K562 (cell line): ENCODE results near the gene NEMF. TPM values are rescaled to one million over a fixed set of nuclear protein-coding genes. Genes with fewer than 3 reads are reported as not detected.

Source experiments
- ATAC-seq: fragments of 200-7000 bp; cut with Tn5 transposase; 3 replicates; pipeline ENCODE4 v1.9.1; 2020; ENCODE audit warnings: moderate library complexity
- BruUV-seq: library from RNA; stranded (reverse); fragments of 400-500 nt; replicated peaks from 2 replicates; lab custom pipeline; 2021; lab: Mats Ljungman, UMichigan
- CTCF ChIA-PET: fragments of 300-600 bp; formaldehyde crosslinking; extraction: SDS; loops from one replicate; lab custom pipeline; 2021; ENCODE audit warnings: low intra/inter-chr PET ratio; lab: Yijun Ruan, JAX
- POLR2A ChIA-PET: fragments of 300-600, 350-650 bp; sonication (Branson Sonifier 250); formaldehyde crosslinking; extraction: SDS; loops from one replicate; lab custom pipeline; 2021; ENCODE audit warnings: antibody characterized with exemption, inconsistent platforms; lab: Yijun Ruan, JAX
- DNase-seq, 4 experiments: peaks; one replicate each; pipeline versions ENCODE4 v3.0.0 to v3.0.0-alpha.2; 2011 to 2018; ENCODE audit warnings: low spot score in 3 of 4, mixed read lengths in 3 of 4; ENCODE audit errors: extremely low read depth in 1 of 4
- FAIRE-seq: peaks from 2 replicates; lab custom pipeline; 2011; peaks lifted over from hg19 to GRCh38; lab: Jason Lieb, UNC
- H2AFZ ChIP-seq: 2 replicates; pipeline ENCODE4 v1.6.0; 2011; ENCODE audit warnings: low read depth, low read length, control low read depth, inconsistent platforms
- H3K27ac ChIP-seq: fragments of 200-600 bp; 3 replicates; pipeline ENCODE4 v1.8.0; 2011; ENCODE audit warnings: low read depth, mild to moderate bottlenecking, control low read depth, inconsistent platforms, low read length, moderate library complexity, mixed read lengths; ENCODE audit errors: extremely low read depth
- H3K27me3 ChIP-seq, 2 experiments: fragments of 300-600 bp in 1 of 2; 2 replicates in 1 of 2; 3 replicates in 1 of 2; pipeline versions ENCODE4 v1.6.0 to v1.8.0; 2011; ENCODE audit warnings: inconsistent platforms in 2 of 2, low read length in 2 of 2, mild to moderate bottlenecking in 1 of 2, mixed read lengths in 1 of 2, moderate library complexity in 1 of 2; ENCODE audit not compliant: control insufficient read depth in 2 of 2, insufficient read depth in 2 of 2
- H3K36me3 ChIP-seq: fragments of 300-600 bp; 3 replicates; pipeline ENCODE4 v1.8.0; 2011; ENCODE audit warnings: mild to moderate bottlenecking, low read length, inconsistent platforms; ENCODE audit not compliant: control insufficient read depth, insufficient read depth
- H3K4me1 ChIP-seq, 2 experiments: fragments of 200-600 bp in 1 of 2; replicated peaks in 1 of 2; 2 replicates in 1 of 2; 3 replicates in 1 of 2; pipeline versions ENCODE4 v1.5.1 to v1.8.0; 2011; ENCODE audit warnings: inconsistent platforms in 2 of 2, low read length in 2 of 2, mild to moderate bottlenecking in 1 of 2, mixed read lengths in 1 of 2, moderate library complexity in 1 of 2; ENCODE audit not compliant: control insufficient read depth in 2 of 2, insufficient read depth in 2 of 2
- H3K4me2 ChIP-seq: 2 replicates; pipeline ENCODE4 v1.6.1; 2011; ENCODE audit warnings: low read length, control low read depth, inconsistent platforms, mixed read lengths; ENCODE audit not compliant: insufficient read depth
- H3K4me3 ChIP-seq: fragments of 200-600 bp; sonication (generic), shearing (Covaris generic); 2 replicates; pipeline ENCODE4 v1.5.1; 2016; ENCODE audit warnings: control low read depth, inconsistent platforms
- H3K79me2 ChIP-seq: fragments of 200-600 bp; 3 replicates; pipeline ENCODE4 v1.8.0; 2011; ENCODE audit warnings: low read length, inconsistent platforms; ENCODE audit not compliant: control insufficient read depth, insufficient read depth
- H3K9ac ChIP-seq, 2 experiments: 2 replicates each; pipeline versions ENCODE4 v1.6.0 to v1.6.1; 2011; ENCODE audit warnings: low read depth in 2 of 2, low read length in 2 of 2, control low read depth in 1 of 2, inconsistent platforms in 1 of 2, mild to moderate bottlenecking in 1 of 2, mixed read lengths in 1 of 2; ENCODE audit not compliant: insufficient read depth in 1 of 2
- H3K9me1 ChIP-seq: one replicate; pipeline ENCODE4 v1.6.0; 2011; ENCODE audit warnings: inconsistent platforms, mild to moderate bottlenecking, low read length, moderate library complexity; ENCODE audit not compliant: control insufficient read depth, insufficient read depth
- H3K9me3 ChIP-seq: replicated peaks from 2 replicates; pipeline ENCODE4 v1.5.1; 2011; ENCODE audit warnings: low read depth, low read length, inconsistent platforms; ENCODE audit not compliant: control insufficient read depth, insufficient read depth
- H4K20me1 ChIP-seq: replicated peaks from 2 replicates; pipeline ENCODE4 v1.6.1; 2011; ENCODE audit warnings: low read length, inconsistent platforms, mixed read lengths; ENCODE audit not compliant: control insufficient read depth, insufficient read depth
- DLX4 ChIP-seq: fragments of 250-450 bp; sonication (Bioruptor Pico); IDR thresholded peaks from 2 replicates; pipeline ENCODE4 v1.6.1; 2021; ENCODE audit warnings: mild to moderate bottlenecking
- MITF ChIP-seq: IDR thresholded peaks from 2 replicates; pipeline ENCODE4 v1.6.1; 2014; ENCODE audit warnings: antibody characterized with exemption
- SNIP1 ChIP-seq: fragments of 450-650 bp; IDR thresholded peaks from 2 replicates; pipeline ENCODE4 v1.7.1; 2017; ENCODE audit warnings: low read depth, mild to moderate bottlenecking
- SP2 ChIP-seq: IDR thresholded peaks from 2 replicates; pipeline ENCODE4 v1.6.1; 2011; ENCODE audit warnings: mild to moderate bottlenecking, low read depth, low read length, moderate library complexity; ENCODE audit not compliant: poor library complexity, severe bottlenecking; ENCODE audit errors: extremely low read depth
- ZNF277 ChIP-seq: fragments of 250-450 bp; sonication (Bioruptor Pico); IDR thresholded peaks from 2 replicates; pipeline ENCODE4 v1.8.0; 2022; ENCODE audit warnings: inconsistent platforms, mild to moderate bottlenecking, moderate library complexity, borderline replicate concordance
- ZNF507 ChIP-seq: conservative IDR thresholded peaks from 2 replicates; pipeline ENCODE4 v1.6.1; 2017; ENCODE audit warnings: missing genetic modification characterization, missing compliant biosample characterization
- ZNF592 ChIP-seq: fragments of 450-650 bp; IDR thresholded peaks from 2 replicates; pipeline ENCODE4 v1.6.1; 2017; ENCODE audit warnings: antibody characterized with exemption, mild to moderate bottlenecking
- WGBS: fragments of 100-300 bp; shearing (Covaris generic); methylation state at CpG from one replicate; pipeline ENCODE4 v1.1.6; 2016; ENCODE audit warnings: low coverage, mixed read lengths; ENCODE audit not compliant: insufficient coverage; ENCODE audit errors: missing lambda C conversion rate; 5-methylcytosine and 5-hydroxymethylcytosine counted together
- in situ Hi-C: fragments of 300-500 bp; cut with MboI; formaldehyde crosslinking; loops from 4 replicates; pipeline ENCODE4 v1.15.0; 2018; ENCODE audit warnings: inconsistent platforms, mixed read lengths
- intact Hi-C: fragments of 100-400 bp; cut with micrococcal nuclease; formaldehyde crosslinking; loops from 2 replicates; pipeline ENCODE4 v1.14.2; 2022
- polyA plus RNA-seq, 8 experiments: library from polyadenylated mRNA; depleted of rRNA in 4 of 8; stranded (reverse) in 5 of 8; unstranded in 3 of 8; fragments of >200 nt; fragmentation: Nextera tagmentation in 2 of 8; fragmentation: Illumina TruSeq in 1 of 8; extraction: Ambion mirVana in 2 of 8; extraction: Trizol in 1 of 8; gene quantifications; 2 replicates each; pipeline versions ENCODE4 v1.2.1 to v1.2.3, GENCODE V29; 2011 to 2014; ENCODE audit warnings: inconsistent platforms in 1 of 8, missing spikeins in 1 of 8
- total RNA-seq, 7 experiments: library from RNA; depleted of rRNA in 6 of 7; stranded (reverse); fragments of >200 nt in 6 of 7; fragmentation: Illumina TruSeq in 2 of 7; extraction: Trizol in 2 of 7; gene quantifications; 2 replicates each; pipeline versions ENCODE4 v1.2.1 to v1.2.3, GENCODE V29; 2011 to 2021; ENCODE audit warnings: low replicate concordance in 1 of 7
- TF ChIP-seq, protein P1 (sequence below): fragments of 250-450 bp; sonication (Bioruptor Pico); IDR thresholded peaks from 2 replicates; pipeline ENCODE4 v1.4.0; 2020; ENCODE audit warnings: borderline replicate concordance
- TF ChIP-seq, protein P2 (sequence below): sonication (generic); formaldehyde crosslinking; IDR thresholded peaks from 2 replicates; pipeline ENCODE4 v1.9.0; 2022; ENCODE audit warnings: mild to moderate bottlenecking, missing genetic modification reagents

NEMF gene
- total and polyA plus RNA-seq, 9 of the 15 experiments (the other 6 are each of a cell fraction or from before 2014, with no cell fraction given) = 38.8 to 94.4 (median 61.0) TPM

DNA sequence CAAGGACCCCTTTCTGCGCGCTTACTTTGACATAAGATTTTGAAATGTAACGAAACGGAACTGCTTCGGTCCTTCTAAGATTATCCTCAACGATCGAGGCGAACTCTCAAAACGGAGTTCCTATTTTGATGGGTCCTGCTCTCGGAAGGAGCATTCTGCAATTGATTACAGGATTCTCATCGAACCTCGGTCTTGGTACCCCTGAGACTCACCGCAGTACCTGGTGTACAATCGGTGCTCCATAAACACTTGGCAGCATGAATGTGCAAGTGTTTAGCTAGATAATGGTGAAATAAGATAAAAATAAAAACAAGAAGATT is 530 bp upstream of the NEMF start (continued):
- TF ChIP-seq MITF (no peak), ZNF507 (no peak)
- TF ChIP-seq, protein P1, sequence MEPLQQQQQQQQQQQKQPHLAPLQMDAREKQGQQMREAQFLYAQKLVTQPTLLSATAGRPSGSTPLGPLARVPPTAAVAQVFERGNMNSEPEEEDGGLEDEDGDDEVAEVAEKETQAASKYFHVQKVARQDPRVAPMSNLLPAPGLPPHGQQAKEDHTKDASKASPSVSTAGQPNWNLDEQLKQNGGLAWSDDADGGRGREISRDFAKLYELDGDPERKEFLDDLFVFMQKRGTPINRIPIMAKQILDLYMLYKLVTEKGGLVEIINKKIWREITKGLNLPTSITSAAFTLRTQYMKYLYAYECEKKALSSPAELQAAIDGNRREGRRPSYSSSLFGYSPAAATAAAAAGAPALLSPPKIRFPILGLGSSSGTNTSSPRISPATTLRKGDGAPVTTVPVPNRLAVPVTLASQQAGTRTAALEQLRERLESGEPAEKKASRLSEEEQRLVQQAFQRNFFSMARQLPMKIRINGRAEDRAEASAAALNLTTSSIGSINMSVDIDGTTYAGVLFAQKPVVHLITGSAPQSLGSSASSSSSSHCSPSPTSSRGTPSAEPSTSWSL (CRISPR knock-in tag) = no peak
- TF ChIP-seq, all 486 proteins: peak for 7

DNA sequence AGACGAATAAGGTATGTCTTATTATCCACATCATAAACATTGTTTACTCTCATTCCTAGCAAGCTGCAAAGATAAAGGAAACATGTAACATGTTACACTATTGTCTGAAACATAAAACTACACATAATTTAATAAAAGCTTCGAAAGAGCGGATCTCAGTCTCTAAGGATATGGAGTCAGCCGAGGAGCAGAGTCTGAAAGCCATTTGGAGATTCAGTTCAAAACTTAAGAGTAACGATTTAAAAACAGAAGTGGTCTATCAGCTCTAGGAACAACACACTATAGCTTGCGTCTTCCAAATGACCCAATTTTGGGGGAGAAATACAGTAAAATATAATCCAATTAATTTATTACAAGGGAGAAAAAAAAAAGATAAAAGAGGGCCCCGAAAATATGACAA is 775 bp downstream of the NEMF start:
- FAIRE-seq = no peak
- WGBS = 3% methylated on average over 6 of the region's 7 CpGs
- intact Hi-C loops = loop anchor here (5.0 kb wide), 2 partner anchors 220 to 265 kb away; partner anchors contain the start of gene RPS29
- TF ChIP-seq SP2 = no peak
- no peak for TF ChIP-seq DLX4 (CRISPR knock-in tag)
- TF ChIP-seq ZNF592 = no peak
- no peak for TF ChIP-seq ZNF277 (CRISPR knock-in tag)
- no peak for TF ChIP-seq SNIP1
- TF ChIP-seq, protein P2, sequence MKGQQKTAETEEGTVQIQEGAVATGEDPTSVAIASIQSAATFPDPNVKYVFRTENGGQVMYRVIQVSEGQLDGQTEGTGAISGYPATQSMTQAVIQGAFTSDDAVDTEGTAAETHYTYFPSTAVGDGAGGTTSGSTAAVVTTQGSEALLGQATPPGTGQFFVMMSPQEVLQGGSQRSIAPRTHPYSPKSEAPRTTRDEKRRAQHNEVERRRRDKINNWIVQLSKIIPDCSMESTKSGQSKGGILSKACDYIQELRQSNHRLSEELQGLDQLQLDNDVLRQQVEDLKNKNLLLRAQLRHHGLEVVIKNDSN (CRISPR knock-in tag) = no peak

More for the DNA sequence above, 775 bp downstream of the NEMF start:
- Histone ChIP-seq H2AFZ (peak overlapping the region; percentile 97; the same call in 1 of the 2 replicates), H3K9ac (peak overlapping the region; percentile 84 to 100; a peak in 3 of 4 replicates), H3K27me3 (no peaks in the 10 kb centered on the region; a peak in 1 of 5 replicates), H4K20me1 (no peaks in the 10 kb centered on the region), H3K27ac (peak overlapping the region; percentile 85), H3K4me2 (peak overlapping the region; percentile 79), H3K79me2 (peaks cover 42% of the 10 kb centered on the region), H3K36me3 (peaks cover 38% of the 10 kb centered on the region; the same call in 2 of the 3 replicates), H3K9me1 (no peaks in the 10 kb centered on the region), H3K4me3 (peak overlapping the region; percentile 84), H3K9me3 (no peaks in the 10 kb centered on the region), H3K4me1 (peaks cover 0 to 4% of the 10 kb centered on the region in 2 experiments; a peak in 2 of 5 replicates)
- in situ Hi-C loops = loop anchor here (25.0 kb wide), 1 partner anchor 685 kb away; the partner anchor contains the start of gene MAP4K5
- no TSS peak for BruUV-seq
- CTCF ChIA-PET = interaction anchor here (0.7 kb wide), 1 partner anchor 254 kb away, joined by 3 read pairs; no protein-coding TSS in a partner anchor
- DNase-seq = no peak
- ATAC-seq = peak; percentile 23
- POLR2A ChIA-PET = interaction anchor here (0.6 to 4.5 kb wide), 9 partner anchors 9 to 265 kb away, joined by 3 to 32 read pairs (median 4); partner anchors contain the start of genes DNAAF2 and VCPKMT
